PC-3 (cell line): ENCODE results near the gene DPYSL3.

Source experiments
- EZH2 ChIP-seq: fragments of 300-600 bp; sonication (generic); IDR thresholded peaks from one replicate; pipeline ENCODE4 v1.6.1; 2017; ENCODE audit warnings: antibody characterized with exemption, mild to moderate bottlenecking, low read length; ENCODE audit not compliant: unreplicated experiment
- TF ChIP-seq, protein P1 (sequence below): fragments of 300-600 bp; sonication (generic); conservative IDR thresholded peaks from 2 replicates; pipeline ENCODE4 v1.5.1; 2017; ENCODE audit warnings: antibody characterized with exemption, low read depth, mild to moderate bottlenecking, low read length

DNA sequence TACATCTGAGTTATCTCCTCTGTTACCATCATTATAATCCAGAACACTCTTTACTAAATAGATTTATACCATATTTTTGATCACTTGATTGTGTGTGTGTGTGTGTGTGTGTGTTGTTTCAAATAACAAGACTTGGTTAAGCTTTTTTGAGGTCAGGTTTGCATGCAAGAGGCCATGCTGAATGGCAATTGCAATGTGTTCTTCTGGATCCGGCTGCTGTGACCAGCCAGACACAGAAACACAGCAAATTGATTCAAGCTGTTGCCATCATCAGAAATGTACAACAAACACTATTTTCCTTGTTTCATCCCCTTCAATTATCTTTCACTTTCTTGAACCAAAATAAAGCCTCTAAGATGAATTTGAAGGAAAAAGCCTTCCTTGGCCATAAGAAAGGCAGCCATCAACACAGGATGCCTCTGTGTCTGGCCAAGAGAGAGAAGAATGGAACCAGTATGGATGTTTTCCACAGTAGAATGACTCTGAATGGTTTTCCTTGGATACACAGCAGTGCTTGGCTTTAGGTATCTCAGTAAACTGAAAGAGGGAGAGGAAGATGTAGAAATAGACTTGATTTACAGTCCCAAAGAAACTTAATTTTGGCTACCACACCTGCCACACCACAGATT, 53.9 kb downstream of the DPYSL3 start:
- TF ChIP-seq, protein P1, sequence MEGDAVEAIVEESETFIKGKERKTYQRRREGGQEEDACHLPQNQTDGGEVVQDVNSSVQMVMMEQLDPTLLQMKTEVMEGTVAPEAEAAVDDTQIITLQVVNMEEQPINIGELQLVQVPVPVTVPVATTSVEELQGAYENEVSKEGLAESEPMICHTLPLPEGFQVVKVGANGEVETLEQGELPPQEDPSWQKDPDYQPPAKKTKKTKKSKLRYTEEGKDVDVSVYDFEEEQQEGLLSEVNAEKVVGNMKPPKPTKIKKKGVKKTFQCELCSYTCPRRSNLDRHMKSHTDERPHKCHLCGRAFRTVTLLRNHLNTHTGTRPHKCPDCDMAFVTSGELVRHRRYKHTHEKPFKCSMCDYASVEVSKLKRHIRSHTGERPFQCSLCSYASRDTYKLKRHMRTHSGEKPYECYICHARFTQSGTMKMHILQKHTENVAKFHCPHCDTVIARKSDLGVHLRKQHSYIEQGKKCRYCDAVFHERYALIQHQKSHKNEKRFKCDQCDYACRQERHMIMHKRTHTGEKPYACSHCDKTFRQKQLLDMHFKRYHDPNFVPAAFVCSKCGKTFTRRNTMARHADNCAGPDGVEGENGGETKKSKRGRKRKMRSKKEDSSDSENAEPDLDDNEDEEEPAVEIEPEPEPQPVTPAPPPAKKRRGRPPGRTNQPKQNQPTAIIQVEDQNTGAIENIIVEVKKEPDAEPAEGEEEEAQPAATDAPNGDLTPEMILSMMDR, result no peak
- TF ChIP-seq EZH2, result no peak
